Activated CD8-positive, alpha-beta T cell treated with anti-CD3 and anti-CD28 coated beads for 36 hours (primary cell): ENCODE measurements around the gene RAB24. TPM values are rescaled to one million over a fixed set of nuclear protein-coding genes. Genes with fewer than 3 reads are reported as not detected.

Source experiments
- ATAC-seq: fragments of 200-7000 bp; cut with Tn5 transposase; one replicate; pipeline ENCODE4 v1.10.0; 2021; ENCODE audit warnings: mild to moderate bottlenecking, moderate library complexity
- CTCF ChIA-PET: fragments of 350-600 bp; sonication (Branson Sonifier 250); formaldehyde crosslinking; loops from one replicate; lab custom pipeline; 2021; ENCODE audit warnings: antibody characterized with exemption; lab: Charles Lee
- POLR2A ChIA-PET: fragments of 350-600 bp; sonication (Branson Sonifier 250); formaldehyde crosslinking; loops from one replicate; lab custom pipeline; 2021; ENCODE audit warnings: antibody characterized with exemption; lab: Charles Lee
- DNase-seq: peaks from one replicate; pipeline ENCODE4 v3.0.0-alpha.2; 2020
- H3K27ac Mint-ChIP-seq: one replicate; pipeline ENCODE4 v1.8.0; 2021; ENCODE audit warnings: mild to moderate bottlenecking, mixed read lengths
- H3K27me3 Mint-ChIP-seq: one replicate; pipeline ENCODE4 v1.8.0; 2021; ENCODE audit warnings: mixed read lengths
- H3K36me3 Mint-ChIP-seq: one replicate; pipeline ENCODE4 v1.8.0; 2021; ENCODE audit warnings: low read depth, mixed read lengths
- H3K4me1 Mint-ChIP-seq: one replicate; pipeline ENCODE4 v1.8.0; 2021; ENCODE audit warnings: low read depth, mixed read lengths
- H3K4me3 Mint-ChIP-seq: one replicate; pipeline ENCODE4 v1.8.0; 2021; ENCODE audit warnings: mild to moderate bottlenecking, moderate library complexity, mixed read lengths
- H3K9me3 Mint-ChIP-seq: one replicate; pipeline ENCODE4 v1.8.0; 2021; ENCODE audit warnings: mixed read lengths
- intact Hi-C: fragments of 100-400 bp; cut with micrococcal nuclease; formaldehyde crosslinking; loops from one replicate; pipeline ENCODE4 v1.10.0; 2022
- total RNA-seq, 2 experiments: library from RNA; stranded (reverse); gene quantifications; one replicate each; pipeline ENCODE4 v1.2.3, GENCODE V29; 2021
- TF ChIP-seq, protein P1 (sequence below): fragments of 200-600 bp; IDR thresholded peaks from one replicate; pipeline ENCODE4 v1.8.0; 2022; ENCODE audit warnings: antibody characterized with exemption, mild to moderate bottlenecking

The RAB24 gene
- total RNA-seq, 2 experiments from 2014 or later: 26.6 TPM

DNA sequence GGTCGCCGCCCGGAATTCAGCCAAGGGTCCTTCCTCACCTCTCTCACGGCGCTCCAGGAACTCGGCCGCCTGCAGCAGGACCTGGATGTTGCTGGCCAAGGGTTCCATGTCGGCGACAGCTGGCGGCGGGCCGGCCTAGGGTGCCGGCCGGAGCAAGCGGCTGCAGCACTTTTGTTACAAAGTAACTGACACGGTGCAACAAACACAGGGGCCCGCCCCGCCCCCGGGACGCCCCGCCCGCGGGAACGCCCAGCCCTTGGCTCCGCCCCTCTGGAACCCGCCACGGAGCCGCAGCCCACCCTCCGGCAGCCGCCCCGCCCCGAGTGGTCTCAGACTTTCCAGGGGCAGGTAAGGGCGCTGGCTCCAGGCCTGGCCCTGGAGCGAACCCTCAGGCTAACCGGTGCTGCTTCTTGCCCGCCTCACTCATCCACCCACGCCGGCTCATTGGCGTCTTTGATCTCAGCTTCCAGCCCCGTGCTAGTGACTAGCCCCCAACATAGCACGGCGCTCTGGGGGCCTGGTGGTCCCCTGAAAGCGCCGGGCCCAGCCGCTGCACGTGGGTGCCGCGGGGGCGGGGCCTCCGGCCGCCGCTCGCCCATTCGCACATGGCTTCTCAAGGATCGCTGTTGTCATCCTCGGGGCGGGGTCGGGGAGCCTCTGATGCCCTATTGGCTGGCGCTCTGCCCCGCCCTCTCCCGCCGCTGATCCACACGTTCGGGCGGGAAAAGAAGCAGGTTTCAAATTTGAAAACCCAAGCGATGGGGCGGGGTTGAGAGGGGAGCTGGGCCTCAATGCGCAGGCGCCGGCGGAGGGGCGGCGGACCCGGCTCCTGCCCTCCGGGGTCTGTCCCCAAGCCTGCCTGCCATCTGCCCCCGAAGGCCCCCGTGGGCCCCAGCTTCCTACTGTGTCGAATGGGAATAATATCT lies 8.5 kb upstream of the RAB24 start, which contains the start of gene MXD3:
MXD3 (minus strand) TSS at position 176 of the 926 bp plus-strand sequence; CDS start at position 108, 68 bp downstream.
- peak within 1 kb of the TSS; percentile 91 for H3K27ac Mint-ChIP-seq
- H3K36me3 Mint-ChIP-seq: peaks cover 8% of the 10 kb centered on the region
- ChIA-PET POLR2A (interaction anchor here (0.5 to 2.2 kb wide), 16 partner anchors 8 to 289 kb away, joined by 3 to 15 read pairs (median 4); partner anchors contain the start of genes GRK6, LMAN2, PRELID1 and RAB24), CTCF (interaction anchor here (0.7 to 6.2 kb wide), 19 partner anchors 8 to 198 kb away, joined by 3 to 58 read pairs (median 4); partner anchors contain the start of genes PDLIM7, PFN3, PRELID1 and RAB24)
- no peaks in the 10 kb centered on the region for H3K27me3 Mint-ChIP-seq
- peak within 1 kb of the TSS; percentile 89 for H3K4me3 Mint-ChIP-seq
- ATAC-seq (peak; percentile 87), DNase-seq (peak; percentile 100)
- TF ChIP-seq, protein P1, sequence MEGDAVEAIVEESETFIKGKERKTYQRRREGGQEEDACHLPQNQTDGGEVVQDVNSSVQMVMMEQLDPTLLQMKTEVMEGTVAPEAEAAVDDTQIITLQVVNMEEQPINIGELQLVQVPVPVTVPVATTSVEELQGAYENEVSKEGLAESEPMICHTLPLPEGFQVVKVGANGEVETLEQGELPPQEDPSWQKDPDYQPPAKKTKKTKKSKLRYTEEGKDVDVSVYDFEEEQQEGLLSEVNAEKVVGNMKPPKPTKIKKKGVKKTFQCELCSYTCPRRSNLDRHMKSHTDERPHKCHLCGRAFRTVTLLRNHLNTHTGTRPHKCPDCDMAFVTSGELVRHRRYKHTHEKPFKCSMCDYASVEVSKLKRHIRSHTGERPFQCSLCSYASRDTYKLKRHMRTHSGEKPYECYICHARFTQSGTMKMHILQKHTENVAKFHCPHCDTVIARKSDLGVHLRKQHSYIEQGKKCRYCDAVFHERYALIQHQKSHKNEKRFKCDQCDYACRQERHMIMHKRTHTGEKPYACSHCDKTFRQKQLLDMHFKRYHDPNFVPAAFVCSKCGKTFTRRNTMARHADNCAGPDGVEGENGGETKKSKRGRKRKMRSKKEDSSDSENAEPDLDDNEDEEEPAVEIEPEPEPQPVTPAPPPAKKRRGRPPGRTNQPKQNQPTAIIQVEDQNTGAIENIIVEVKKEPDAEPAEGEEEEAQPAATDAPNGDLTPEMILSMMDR: no peak
- peaks cover 26% of the 10 kb centered on the region for H3K4me1 Mint-ChIP-seq
- no peaks in the 10 kb centered on the region for H3K9me3 Mint-ChIP-seq
- intact Hi-C loops: loop anchor here (5.0 to 10.0 kb wide), 2 partner anchors 83 to 185 kb away; partner anchors contain the start of gene PDLIM7

DNA sequence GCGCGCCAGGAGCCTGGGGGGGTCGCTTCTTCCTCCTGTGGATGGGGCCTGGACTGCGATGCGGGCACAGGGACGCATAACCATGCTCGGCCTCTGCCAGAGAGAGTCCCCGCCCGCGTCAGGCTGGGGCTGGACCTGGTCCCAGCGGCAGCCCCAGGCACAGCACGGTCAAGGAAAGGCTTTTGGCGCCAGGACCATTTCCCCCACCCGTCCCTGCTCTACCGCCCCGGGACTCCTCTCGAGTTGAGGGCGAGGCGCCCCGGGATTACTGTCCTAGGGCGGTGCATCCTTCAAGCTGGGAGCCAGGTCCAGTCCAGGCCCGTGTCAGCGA lies 7.8 kb upstream of the RAB24 start:
- H3K4me1 Mint-ChIP-seq: peaks cover 31% of the 10 kb centered on the region
- H3K27me3 Mint-ChIP-seq: no peaks in the 10 kb centered on the region
- peaks cover 14% of the 10 kb centered on the region for H3K36me3 Mint-ChIP-seq
- ATAC-seq (no peak), DNase-seq (no peak)
- ChIA-PET CTCF (interaction anchor here (0.7 to 6.2 kb wide), 10 partner anchors 24 to 186 kb away, joined by 3 to 58 read pairs (median 6); partner anchors contain the start of genes PDLIM7 and PFN3), POLR2A (interaction anchor here (1.0 to 2.2 kb wide), 4 partner anchors 53 to 288 kb away, joined by 3 to 6 read pairs (median 3); no protein-coding TSS in a partner anchor)
- H3K27ac Mint-ChIP-seq: no peak overlapping the region
- no peaks in the 10 kb centered on the region for H3K9me3 Mint-ChIP-seq
- peak overlapping the region; percentile 89 for H3K4me3 Mint-ChIP-seq
- TF ChIP-seq, protein P1: no peak
- intact Hi-C loops: loop anchor here (5.0 to 10.0 kb wide), 2 partner anchors 83 to 186 kb away; partner anchors contain the start of gene PDLIM7

DNA sequence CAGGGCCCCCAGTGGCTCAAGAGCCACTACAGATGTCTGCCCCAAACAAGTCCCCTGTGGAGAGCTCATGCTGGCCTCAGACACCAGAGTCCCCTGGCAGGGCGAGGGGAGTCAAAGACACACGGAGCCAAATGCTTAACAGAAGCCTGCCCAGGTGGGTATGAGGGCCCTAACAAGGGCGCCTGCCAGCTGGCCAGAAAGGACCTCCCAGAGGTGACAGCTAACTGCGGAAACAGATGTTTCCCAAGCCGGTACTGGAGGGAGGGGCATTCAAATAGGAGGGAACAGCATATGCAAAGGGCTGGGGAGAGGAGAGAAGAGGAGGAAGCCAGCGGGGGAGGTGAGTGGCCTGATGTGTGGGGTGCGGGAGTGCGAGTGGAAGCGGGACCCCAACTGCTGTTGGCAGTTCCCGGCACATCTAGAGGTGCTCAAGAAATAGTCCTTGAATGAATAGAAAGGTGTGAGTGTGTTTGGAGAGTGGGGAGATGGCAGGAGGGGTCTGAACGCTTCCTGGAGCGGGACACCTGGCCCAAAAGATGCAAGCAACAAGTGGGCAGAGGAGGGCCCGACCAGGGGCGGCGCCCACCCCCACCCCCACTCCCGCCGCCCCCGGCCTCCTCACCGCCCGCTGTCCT lies 7.4 kb upstream of the RAB24 start:
- TF ChIP-seq, protein P1: no peak
- ATAC-seq (no peak), DNase-seq (peak; percentile 47)
- Mint-ChIP-seq H3K36me3 (peaks cover 19% of the 10 kb centered on the region), H3K27ac (no peak overlapping the region), H3K9me3 (no peaks in the 10 kb centered on the region), H3K4me3 (peak overlapping the region; percentile 89), H3K4me1 (peaks cover 35% of the 10 kb centered on the region), H3K27me3 (no peaks in the 10 kb centered on the region)
- ChIA-PET CTCF (interaction anchor here (0.7 to 6.2 kb wide), 44 partner anchors 9 to 233 kb away, joined by 3 to 58 read pairs (median 6); partner anchors contain the start of genes FGFR4, LMAN2, PDLIM7 and PFN3), POLR2A (interaction anchor here (0.6 to 3.7 kb wide), 11 partner anchors 40 to 178 kb away, joined by 3 to 11 read pairs (median 3); partner anchors contain the start of genes GRK6, LMAN2 and RGS14)
- intact Hi-C loops: loop anchor here (5.0 to 10.0 kb wide), 2 partner anchors 84 to 186 kb away; partner anchors contain the start of gene PDLIM7

DNA sequence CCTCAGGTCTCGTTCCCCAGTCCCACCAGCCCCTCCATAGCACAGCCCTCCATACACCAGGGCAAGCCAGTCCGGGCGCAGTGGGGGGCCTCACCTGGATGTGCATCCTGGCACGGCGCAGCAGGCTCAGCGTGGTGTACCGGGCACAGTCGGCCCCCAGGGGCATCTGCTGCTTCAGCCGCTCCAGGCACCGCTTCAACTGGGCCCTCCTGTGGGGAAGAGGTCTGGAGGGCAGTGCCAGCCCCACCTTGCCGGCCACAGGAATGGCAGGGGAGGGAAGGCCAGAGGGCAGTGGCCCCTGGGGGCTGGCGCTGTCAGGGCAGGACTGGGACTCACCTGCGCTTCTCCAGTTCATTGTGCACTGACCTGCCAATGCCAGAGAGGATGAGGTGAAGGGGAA lies 6.8 kb upstream of the RAB24 start:
- ChIA-PET CTCF (interaction anchor here (0.7 to 6.2 kb wide), 62 partner anchors 9 to 234 kb away, joined by 3 to 58 read pairs (median 5); partner anchors contain the start of genes FGFR4, LMAN2, PDLIM7 and PFN3), POLR2A (interaction anchor here (0.6 to 3.7 kb wide), 11 partner anchors 9 to 177 kb away, joined by 3 to 11 read pairs (median 3); partner anchors contain the start of genes GRK6, LMAN2 and RGS14)
- Mint-ChIP-seq H3K36me3 (peaks cover 24% of the 10 kb centered on the region), H3K27me3 (no peaks in the 10 kb centered on the region), H3K27ac (no peak overlapping the region), H3K9me3 (no peaks in the 10 kb centered on the region), H3K4me1 (peaks cover 41% of the 10 kb centered on the region), H3K4me3 (peak overlapping the region; percentile 89)
- TF ChIP-seq, protein P1: no peak
- intact Hi-C loops: loop anchor here (5.0 to 10.0 kb wide), 2 partner anchors 84 to 187 kb away; partner anchors contain the start of gene PDLIM7
- no peak for DNase-seq
- no peak for ATAC-seq
